GM23248 (cell line): Measurements from ENCODE around the gene KIRREL1.

Experiments
- EZH2 ChIP-seq: fragments of 200-600 bp; sonication (generic); IDR thresholded peaks from 2 replicates; pipeline ENCODE4 v1.6.1; 2018; ENCODE audit warnings: antibody characterized with exemption, mild to moderate bottlenecking; ENCODE audit not compliant: insufficient read depth, poor library complexity, severe bottlenecking
- EZH2phosphoT487 ChIP-seq: fragments of 200-600 bp; sonication (generic); IDR thresholded peaks from 2 replicates; pipeline ENCODE4 v1.6.1; 2018; ENCODE audit warnings: antibody characterized with exemption, moderate library complexity, mild to moderate bottlenecking, low read depth; ENCODE audit not compliant: insufficient read depth

- no peak for TF ChIP-seq EZH2phosphoT487
- no peak for TF ChIP-seq EZH2
These were observed 77.7 kb downstream of the KIRREL1 start for GRCh38 chr1:158071138-158071537.
